IPS-15b (cell line): ENCODE data around the gene RBP7.

ENCODE experiments used
- H3K27me3 ChIP-seq: one replicate; pipeline ENCODE4 v1.6.1; 2013; ENCODE audit warnings: low read length; ENCODE audit not compliant: control insufficient read depth, insufficient read depth
- H3K36me3 ChIP-seq: one replicate; pipeline ENCODE4 v1.6.1; 2013; ENCODE audit warnings: low read length; ENCODE audit not compliant: control insufficient read depth, insufficient read depth
- H3K4me1 ChIP-seq: one replicate; pipeline ENCODE4 v1.6.1; 2013; ENCODE audit warnings: mild to moderate bottlenecking, low read length; ENCODE audit not compliant: control insufficient read depth, insufficient read depth
- H3K4me3 ChIP-seq: one replicate; pipeline ENCODE4 v1.5.1; 2013; ENCODE audit warnings: low read depth, low read length
- H3K9ac ChIP-seq: one replicate; pipeline ENCODE4 v1.6.1; 2013; ENCODE audit warnings: low read depth, mild to moderate bottlenecking, low read length
- H3K9me3 ChIP-seq: one replicate; pipeline ENCODE4 v1.6.1; 2013; ENCODE audit warnings: mild to moderate bottlenecking, low read length; ENCODE audit not compliant: control insufficient read depth, insufficient read depth

The RBP7 gene

DNA sequence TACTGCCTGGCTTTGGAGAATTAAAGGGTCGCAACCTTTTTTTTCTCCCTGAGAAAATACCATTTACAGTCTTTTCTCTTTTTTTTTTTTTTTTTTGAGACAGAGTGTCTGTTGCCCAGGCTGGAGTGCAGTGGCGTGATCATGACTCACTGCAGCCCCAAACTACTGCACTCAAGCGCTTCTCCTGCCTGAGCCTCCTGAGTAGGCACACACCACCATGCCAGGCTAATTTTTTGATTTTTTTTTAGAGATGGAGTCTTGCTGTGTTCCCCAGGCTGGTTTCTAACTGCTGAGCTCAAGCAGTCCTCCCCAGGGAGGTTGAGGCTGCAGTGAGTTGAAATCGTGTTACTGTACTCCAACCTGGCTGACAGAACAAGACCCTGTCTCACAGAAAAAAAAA lies 60.3 kb downstream of the RBP7 start:
- Histone ChIP-seq H3K9ac (no peak overlapping the region), H3K9me3 (no peaks in the 10 kb centered on the region), H3K4me3 (no peak overlapping the region), H3K36me3 (peaks cover 2% of the 10 kb centered on the region), H3K4me1 (no peaks in the 10 kb centered on the region), H3K27me3 (no peaks in the 10 kb centered on the region)

DNA sequence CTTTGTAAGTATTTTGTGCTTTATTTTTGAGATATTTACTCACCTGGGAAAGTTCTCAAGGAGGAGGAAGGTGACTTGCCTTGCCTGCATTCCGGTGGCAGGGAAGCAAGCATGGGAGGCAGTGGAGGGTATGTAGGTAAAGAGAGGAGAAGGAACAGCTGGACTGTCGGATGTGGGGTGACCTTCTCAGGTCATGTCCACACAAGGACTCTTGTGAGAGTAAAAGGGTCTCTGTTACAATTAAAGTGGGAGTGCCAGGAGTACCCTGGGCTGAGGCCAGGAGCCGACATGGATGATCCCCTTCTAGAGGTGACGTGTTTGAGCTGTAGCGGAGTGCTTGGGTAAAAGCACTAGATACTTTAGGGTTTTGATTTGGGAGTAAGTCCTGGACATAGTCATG lies 60.8 kb downstream of the RBP7 start:
- Histone ChIP-seq H3K9ac (no peak overlapping the region), H3K4me1 (no peaks in the 10 kb centered on the region)

GRCh38 chr1:10059342-10059718 lies 62.3 kb downstream of the RBP7 start:
- Histone ChIP-seq H3K27me3 (no peaks in the 10 kb centered on the region), H3K9ac (no peak overlapping the region), H3K9me3 (no peaks in the 10 kb centered on the region)

More for the DNA sequence above, 60.8 kb downstream of the RBP7 start:
- no peaks in the 10 kb centered on the region for H3K9me3 ChIP-seq
- H3K27me3 ChIP-seq, result no peaks in the 10 kb centered on the region
- H3K36me3 ChIP-seq, result peaks cover 2% of the 10 kb centered on the region
- no peak overlapping the region for H3K4me3 ChIP-seq

GRCh38 chr1:10060311-10061100 lies 63.5 kb downstream of the RBP7 start:
- Histone ChIP-seq H3K9ac (no peak overlapping the region), H3K4me3 (no peak overlapping the region), H3K9me3 (no peaks in the 10 kb centered on the region), H3K27me3 (no peaks in the 10 kb centered on the region), H3K4me1 (peaks cover 5% of the 10 kb centered on the region), H3K36me3 (peaks cover 2% of the 10 kb centered on the region)

More at GRCh38 chr1:10059342-10059718, 62.3 kb downstream of the RBP7 start:
- no peaks in the 10 kb centered on the region for H3K4me1 ChIP-seq
- H3K36me3 ChIP-seq, result peaks cover 2% of the 10 kb centered on the region
- H3K4me3 ChIP-seq, result no peak overlapping the region

- Histone ChIP-seq H3K9ac (no peak overlapping the region), H3K4me1 (peaks cover 5% of the 10 kb centered on the region), H3K9me3 (no peaks in the 10 kb centered on the region), H3K36me3 (peaks cover 2% of the 10 kb centered on the region), H3K27me3 (no peaks in the 10 kb centered on the region), H3K4me3 (no peak overlapping the region)
Measured at GRCh38 chr1:10061276-10061675, 64.2 kb downstream of the RBP7 start.

DNA sequence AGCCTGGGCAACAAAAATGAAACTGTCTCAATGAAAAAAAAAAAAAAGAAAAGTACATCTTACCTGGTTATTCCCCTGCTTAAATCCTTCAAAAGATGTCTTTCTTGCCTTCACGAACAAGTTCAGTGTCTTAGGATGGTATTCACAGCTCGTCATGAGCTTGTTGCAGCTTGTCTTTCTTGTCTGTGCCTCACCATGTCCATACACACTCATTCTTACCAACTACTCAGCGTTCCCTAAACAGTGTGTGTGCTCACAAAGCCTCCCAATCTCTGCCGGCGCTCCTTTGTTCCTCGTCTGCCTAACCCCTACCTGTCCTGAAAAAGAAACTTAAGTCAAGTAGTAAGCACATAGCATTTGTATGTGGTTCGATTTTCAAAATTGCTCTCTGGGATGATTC lies 66.8 kb downstream of the RBP7 start:
- Histone ChIP-seq H3K9me3 (no peaks in the 10 kb centered on the region), H3K9ac (no peak overlapping the region), H3K4me1 (peaks cover 5% of the 10 kb centered on the region), H3K4me3 (no peak overlapping the region), H3K27me3 (no peaks in the 10 kb centered on the region), H3K36me3 (no peaks in the 10 kb centered on the region)

DNA sequence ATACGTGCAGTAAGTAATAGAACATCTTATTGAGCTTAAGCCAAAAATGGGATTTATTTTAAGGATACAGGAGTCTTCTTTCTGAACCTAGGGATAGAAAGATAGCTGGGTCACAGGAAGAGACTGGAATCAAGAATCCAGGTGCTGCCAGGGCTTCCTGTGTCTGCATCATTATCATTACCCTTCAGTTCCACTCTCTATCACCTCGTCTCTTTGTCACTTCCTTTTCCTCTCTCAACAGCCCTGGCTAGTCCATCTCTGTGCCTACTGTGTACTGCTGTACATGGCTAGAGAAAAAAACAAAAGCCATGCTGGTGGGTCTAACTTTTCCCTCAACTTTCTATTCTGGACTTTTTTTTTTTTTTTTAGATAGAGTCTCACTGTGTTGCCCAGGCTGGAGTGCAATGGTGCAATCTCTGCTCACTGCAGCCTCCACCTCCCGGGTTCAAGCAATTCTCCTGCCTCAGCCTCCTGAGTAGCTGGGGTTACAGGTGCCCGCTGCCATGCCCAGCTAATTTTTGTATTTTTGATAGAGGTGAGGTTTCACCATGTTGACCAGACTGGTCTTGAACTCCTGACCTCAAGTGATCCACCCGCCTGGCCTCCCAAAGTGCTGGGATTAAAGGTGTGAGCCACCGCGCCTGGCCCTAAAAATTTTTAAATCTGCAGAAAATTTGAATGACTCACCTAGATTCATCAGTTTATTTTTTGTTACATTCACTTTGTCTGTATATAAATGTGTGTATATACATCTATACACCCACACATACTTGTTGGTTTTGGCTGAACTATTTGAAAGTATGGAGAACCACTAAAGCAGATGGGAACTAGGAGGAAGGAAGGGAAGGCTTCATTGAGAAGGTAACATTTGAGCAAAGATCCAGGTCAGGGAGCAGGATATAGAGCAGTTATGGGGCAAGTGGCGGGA lies 67.7 kb downstream of the RBP7 start:
- Histone ChIP-seq H3K4me3 (no peak overlapping the region), H3K9ac (no peak overlapping the region), H3K4me1 (peaks cover 5% of the 10 kb centered on the region), H3K36me3 (no peaks in the 10 kb centered on the region), H3K27me3 (no peaks in the 10 kb centered on the region), H3K9me3 (no peaks in the 10 kb centered on the region)

- H3K36me3 ChIP-seq, result no peaks in the 10 kb centered on the region
- no peaks in the 10 kb centered on the region for H3K9me3 ChIP-seq
- no peak overlapping the region for H3K9ac ChIP-seq
- H3K27me3 ChIP-seq, result no peaks in the 10 kb centered on the region
- peaks cover 5% of the 10 kb centered on the region for H3K4me1 ChIP-seq
- no peak overlapping the region for H3K4me3 ChIP-seq
Measured at GRCh38 chr1:10065344-10065685, 68.3 kb downstream of the RBP7 start.
